Tibial artery (tissue), 4 donors: ENCODE data around the gene DIRAS2.

Experiments used
- DNase-seq, 2 donors: peaks; one replicate each; pipeline ENCODE4 v3.0.0-alpha.2; 2019
- H3K27ac ChIP-seq, 2 donors: fragments of 200-600 bp; sonication (generic) in 1 of 2; 1 replicate in 1 of 2; 2 replicates in 1 of 2; pipeline ENCODE4 v1.5.1; 2018 to 2019; ENCODE audit warnings: mild to moderate bottlenecking in 1 of 2
- H3K27me3 ChIP-seq, 2 donors: fragments of 200-600 bp; sonication (generic) in 1 of 2; one replicate each; pipeline versions ENCODE4 v1.5.1 to v1.6.0; 2016 to 2019
- H3K36me3 ChIP-seq, 3 donors: fragments of 200-600 bp; sonication (generic) in 2 of 3; one replicate each; pipeline ENCODE4 v1.5.1; 2016 to 2019; ENCODE audit warnings: mild to moderate bottlenecking in 2 of 3
- H3K4me1 ChIP-seq, 4 donors: fragments of 200-600 bp; sonication (generic) in 2 of 4; 1 replicate in 3 of 4; 2 replicates in 1 of 4; pipeline ENCODE4 v1.5.1; 2016 to 2019
- H3K4me3 ChIP-seq, 2 donors: fragments of 200-600 bp; sonication (generic) in 1 of 2; 1 replicate in 1 of 2; 2 replicates in 1 of 2; pipeline ENCODE4 v1.5.1; 2018 to 2019; ENCODE audit warnings: mild to moderate bottlenecking in 2 of 2
- H3K9me3 ChIP-seq, 3 donors: fragments of 200-600 bp; sonication (generic) in 1 of 3; one replicate each; pipeline ENCODE4 v1.5.1; 2016 to 2019
- intact Hi-C: fragments of 100-400 bp; cut with DNase I; formaldehyde crosslinking; loops from one replicate; pipeline ENCODE4 v1.15.0; 2023; ENCODE audit warnings: low total_unique reads
- TF ChIP-seq, protein P1 (sequence below), 2 experiments: fragments of 200-600 bp in 1 of 2; fragments of 450-650 bp in 1 of 2; IDR thresholded peaks; one replicate each; pipeline ENCODE4 v1.5.1; 2017 to 2019; ENCODE audit warnings: antibody characterized with exemption in 2 of 2, mild to moderate bottlenecking in 1 of 2, moderate library complexity in 1 of 2

Gene DIRAS2

GRCh38 chr9:90645721-90646120 is 3.1 kb upstream of the DIRAS2 start:
- Histone ChIP-seq H3K27me3 (peaks cover 0 to 25% of the 10 kb centered on the region in 2 donors), H3K4me1 (peaks cover 0 to 9% (median 5%) of the 10 kb centered on the region in 4 donors), H3K4me3 (no peak overlapping the region), H3K27ac (no peak overlapping the region), H3K9me3 (peaks cover 0 to 9% (median 6%) of the 10 kb centered on the region in 3 donors), H3K36me3 (no peaks in the 10 kb centered on the region)
- DNase-seq = no peak
- intact Hi-C loops = no loop called here
- TF ChIP-seq, protein P1, sequence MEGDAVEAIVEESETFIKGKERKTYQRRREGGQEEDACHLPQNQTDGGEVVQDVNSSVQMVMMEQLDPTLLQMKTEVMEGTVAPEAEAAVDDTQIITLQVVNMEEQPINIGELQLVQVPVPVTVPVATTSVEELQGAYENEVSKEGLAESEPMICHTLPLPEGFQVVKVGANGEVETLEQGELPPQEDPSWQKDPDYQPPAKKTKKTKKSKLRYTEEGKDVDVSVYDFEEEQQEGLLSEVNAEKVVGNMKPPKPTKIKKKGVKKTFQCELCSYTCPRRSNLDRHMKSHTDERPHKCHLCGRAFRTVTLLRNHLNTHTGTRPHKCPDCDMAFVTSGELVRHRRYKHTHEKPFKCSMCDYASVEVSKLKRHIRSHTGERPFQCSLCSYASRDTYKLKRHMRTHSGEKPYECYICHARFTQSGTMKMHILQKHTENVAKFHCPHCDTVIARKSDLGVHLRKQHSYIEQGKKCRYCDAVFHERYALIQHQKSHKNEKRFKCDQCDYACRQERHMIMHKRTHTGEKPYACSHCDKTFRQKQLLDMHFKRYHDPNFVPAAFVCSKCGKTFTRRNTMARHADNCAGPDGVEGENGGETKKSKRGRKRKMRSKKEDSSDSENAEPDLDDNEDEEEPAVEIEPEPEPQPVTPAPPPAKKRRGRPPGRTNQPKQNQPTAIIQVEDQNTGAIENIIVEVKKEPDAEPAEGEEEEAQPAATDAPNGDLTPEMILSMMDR (IDR thresholded peaks at IDR 0.05) = no peak

- H3K27me3 ChIP-seq = peaks cover 0 to 25% of the 10 kb centered on the region in 2 donors
- H3K4me3 ChIP-seq = no peak overlapping the region
- intact Hi-C loops = no loop called here
- H3K27ac ChIP-seq = no peak overlapping the region
- no peaks in the 10 kb centered on the region for H3K9me3 ChIP-seq
- H3K4me1 ChIP-seq = peaks cover 0 to 9% (median 5%) of the 10 kb centered on the region in 4 donors
- DNase-seq = no peak
- TF ChIP-seq, protein P1 (IDR thresholded peaks at IDR 0.05) = no peak
- H3K36me3 ChIP-seq = no peaks in the 10 kb centered on the region
These were observed 638 bp downstream of the DIRAS2 start for GRCh38 chr9:90641884-90642487.

DNA sequence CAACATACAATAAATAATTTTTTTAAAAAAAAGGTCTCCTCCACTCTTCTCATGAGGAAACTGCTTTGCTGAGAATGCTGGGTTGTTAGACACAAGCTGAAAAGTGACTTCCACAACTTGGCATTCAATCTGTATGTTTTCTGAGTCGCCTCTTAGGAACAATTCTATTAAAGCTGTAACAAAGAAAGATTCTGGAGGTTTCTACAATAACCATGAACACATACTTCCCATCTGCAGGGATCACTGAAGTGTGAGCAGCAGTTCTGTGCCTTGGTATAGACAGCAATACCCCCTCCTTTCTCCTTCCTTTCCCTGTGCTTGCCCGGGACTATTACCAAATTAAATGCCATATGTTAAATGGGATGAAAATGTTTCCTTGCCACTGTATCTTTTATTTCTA is 1.5 kb downstream of the DIRAS2 start:
- intact Hi-C loops = no loop called here
- Histone ChIP-seq H3K27ac (no peak overlapping the region), H3K36me3 (no peaks in the 10 kb centered on the region), H3K4me3 (no peak overlapping the region), H3K27me3 (peaks cover 0 to 25% of the 10 kb centered on the region in 2 donors), H3K9me3 (no peaks in the 10 kb centered on the region), H3K4me1 (peaks cover 0 to 9% (median 5%) of the 10 kb centered on the region in 4 donors)
- no peak for DNase-seq
- TF ChIP-seq, protein P1 (IDR thresholded peaks at IDR 0.05) = no peak

GRCh38 chr9:90640361-90640760 is 2.3 kb downstream of the DIRAS2 start:
- H3K36me3 ChIP-seq = no peaks in the 10 kb centered on the region
- TF ChIP-seq, protein P1 (IDR thresholded peaks at IDR 0.05) = no peak
- no peak overlapping the region for H3K4me3 ChIP-seq
- no peak for DNase-seq
- H3K27ac ChIP-seq = no peak overlapping the region
- peaks cover 0 to 25% of the 10 kb centered on the region in 2 donors for H3K27me3 ChIP-seq
- H3K4me1 ChIP-seq = peaks cover 0 to 9% (median 5%) of the 10 kb centered on the region in 4 donors
- H3K9me3 ChIP-seq = no peaks in the 10 kb centered on the region
- intact Hi-C loops = no loop called here

- Histone ChIP-seq H3K27ac (no peak overlapping the region), H3K36me3 (no peaks in the 10 kb centered on the region), H3K4me1 (peaks cover 0 to 5% (median under 1%) of the 10 kb centered on the region in 4 donors), H3K27me3 (peaks cover 0 to 13% of the 10 kb centered on the region in 2 donors), H3K4me3 (no peak overlapping the region), H3K9me3 (no peaks in the 10 kb centered on the region)
- no peak for DNase-seq
- TF ChIP-seq, protein P1 (IDR thresholded peaks at IDR 0.05) = no peak
- intact Hi-C loops = no loop called here
These were observed 5.0 kb downstream of the DIRAS2 start for GRCh38 chr9:90637626-90638025.
